Stimulated activated CD8-positive, alpha-beta memory T cell treated with anti-CD3 and anti-CD28 coated beads, Interleukin-4, amount 100 ng/mL, for 4 hours (primary cell): Measurements from ENCODE around the gene GNAI2.
"Not testable (repeated sequence)": the region's sequence is repeated elsewhere in the genome, so short reads cannot be mapped to it uniquely, and the experiment has no call there.

ENCODE experiments used
- DNase-seq, 2 donors: peaks; one replicate each; pipeline ENCODE4 v3.0.0-alpha.2; 2020; ENCODE audit warnings: low read depth in 2 of 2, low spot score in 1 of 2

GNAI2 gene

DNA sequence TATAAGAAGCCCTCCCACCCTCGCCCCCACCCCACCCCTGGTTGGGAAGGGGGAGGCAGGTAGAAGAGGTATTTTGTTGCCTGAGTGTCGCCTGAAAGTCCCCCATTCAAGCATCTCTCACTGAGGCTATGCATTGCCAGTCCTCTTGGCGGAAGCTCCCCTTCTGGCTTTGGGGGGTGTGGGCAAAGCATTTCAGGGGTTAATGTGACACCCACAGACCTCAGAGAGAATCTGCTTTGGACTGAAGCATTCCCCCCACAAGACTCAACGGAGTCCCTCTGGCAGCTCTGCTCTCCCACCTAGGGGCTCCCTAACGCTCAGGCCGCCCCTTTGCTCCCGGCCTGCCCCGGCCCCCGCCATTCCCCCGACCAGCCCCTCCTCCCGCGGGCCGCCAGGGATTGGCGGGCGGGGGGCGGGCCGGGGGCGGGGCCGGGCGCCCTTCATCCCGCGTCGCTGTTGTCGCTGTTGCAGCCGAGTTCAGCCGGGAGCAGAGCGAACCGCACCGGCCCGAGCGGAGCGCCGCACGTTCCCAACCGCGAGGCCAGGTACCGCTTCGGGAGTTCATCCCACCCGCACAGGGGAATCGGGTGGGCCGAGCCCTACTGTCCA is 31.1 kb upstream of the GNAI2 start, which contains the start of gene SLC38A3:
Gene SLC38A3, plus strand, starts transcription at position 468 of the 609 bp plus-strand sequence. CDS start 8,929 bp downstream, outside the sequence.
- no peak for DNase-seq

DNA sequence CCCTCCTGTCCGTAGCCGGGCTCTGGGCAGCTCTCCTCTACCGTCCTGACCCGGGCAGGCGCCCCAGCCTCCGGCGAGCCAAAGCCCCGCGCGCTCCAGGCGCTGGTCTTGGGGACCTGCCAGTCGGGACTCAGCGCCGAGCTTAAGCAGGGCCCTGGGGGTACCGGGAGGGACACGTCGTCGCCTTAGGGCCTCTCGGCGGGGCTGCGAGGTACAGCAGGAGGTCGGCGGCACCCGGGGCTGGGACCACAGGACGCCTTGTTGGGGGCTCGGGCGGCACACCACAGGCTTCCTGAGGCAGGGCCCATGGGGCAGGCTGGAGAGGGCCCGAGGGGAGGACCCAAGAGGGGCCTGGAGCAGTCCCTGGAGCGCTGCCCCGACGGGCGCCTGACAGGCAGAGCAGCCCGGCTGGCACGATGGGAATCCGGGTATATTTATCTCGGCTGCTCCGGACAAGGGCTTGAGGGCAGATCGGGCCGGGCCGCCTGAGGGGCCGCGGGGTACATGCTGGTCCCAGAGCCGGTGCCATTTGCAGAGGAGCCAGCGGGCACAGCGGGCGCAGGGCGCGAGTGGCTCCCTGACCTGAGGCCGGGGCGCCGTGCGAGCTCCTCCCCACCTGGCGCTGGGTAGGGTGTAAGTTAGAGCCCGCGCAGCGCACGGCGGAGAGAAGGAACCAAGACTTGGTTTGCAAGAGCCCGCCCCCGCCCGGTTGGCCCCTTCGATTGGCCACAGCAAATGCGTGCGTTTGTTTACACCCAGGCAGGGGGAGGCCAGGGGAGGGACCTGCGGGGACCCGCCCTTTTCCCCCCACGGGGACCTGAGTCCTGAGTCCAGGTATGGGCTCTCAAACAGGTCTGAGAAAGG is 30.4 kb upstream of the GNAI2 start:
- DNase-seq: no peak

DNA sequence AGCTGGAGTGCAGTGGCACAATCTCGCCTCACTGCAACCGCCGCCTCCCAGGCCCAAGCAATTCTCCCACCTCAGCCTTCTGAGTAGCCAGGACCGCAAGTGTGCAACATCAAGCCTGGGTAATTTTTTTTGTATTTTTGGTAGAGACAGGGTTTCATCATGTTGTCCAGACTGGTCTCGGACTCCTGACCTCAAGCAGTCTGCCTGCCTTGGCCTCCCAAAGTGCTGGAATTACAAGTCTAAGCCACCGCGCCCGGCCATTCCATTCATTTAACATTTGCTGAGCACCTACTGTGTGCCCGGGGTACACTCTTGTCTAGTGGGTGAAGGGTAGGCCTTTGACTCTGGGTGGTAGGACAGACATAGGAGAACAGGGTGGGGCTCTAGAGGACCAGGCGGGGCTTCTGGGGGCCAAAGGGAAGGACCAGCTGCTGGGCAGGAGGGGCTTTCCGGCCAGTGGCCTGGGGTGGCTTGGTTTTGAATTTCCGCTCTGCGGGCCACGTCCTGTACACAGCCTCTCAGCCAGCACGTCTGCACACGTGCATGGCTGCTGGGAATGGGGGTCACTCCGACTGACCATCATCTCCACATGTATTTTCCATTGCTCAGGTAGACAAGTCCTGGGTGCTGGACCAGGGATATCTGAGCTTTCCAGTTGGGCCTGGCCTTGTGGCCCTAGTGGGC is 28.5 kb upstream of the GNAI2 start:
- no peak for DNase-seq

DNA sequence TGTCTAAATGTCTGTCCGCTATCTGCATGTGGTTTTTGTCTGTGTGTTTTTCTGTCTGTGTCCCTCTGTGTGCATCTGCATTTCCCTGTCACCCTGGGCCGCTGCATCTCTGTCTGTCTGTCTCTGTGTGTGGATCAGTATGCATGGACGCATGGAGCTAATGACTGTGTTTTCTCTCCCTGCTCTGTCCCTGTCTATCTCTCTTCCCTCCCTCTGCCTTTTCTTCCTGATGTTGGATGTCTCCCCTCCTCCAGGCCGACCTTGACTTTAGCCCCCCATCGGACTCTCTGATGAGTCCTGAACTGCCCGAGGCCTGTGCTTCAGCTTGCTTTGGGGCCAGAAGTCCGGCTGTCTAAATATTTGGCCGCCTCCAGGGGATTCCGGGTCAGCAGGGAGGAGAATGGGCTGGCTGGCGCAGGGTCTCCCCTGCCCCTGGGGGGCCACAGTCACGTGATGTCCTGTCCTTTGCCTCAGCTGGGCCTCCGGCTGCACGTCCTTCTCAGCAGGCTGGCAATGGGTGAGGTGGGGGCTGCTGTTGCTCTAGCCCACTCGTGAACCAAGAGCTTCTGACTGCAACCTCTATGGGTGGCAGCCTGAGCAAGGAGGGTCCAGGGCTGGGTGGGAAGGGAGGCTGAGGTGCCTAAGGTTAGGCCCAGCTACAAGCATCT is 27.2 kb upstream of the GNAI2 start:
- DNase-seq: no peak

DNA sequence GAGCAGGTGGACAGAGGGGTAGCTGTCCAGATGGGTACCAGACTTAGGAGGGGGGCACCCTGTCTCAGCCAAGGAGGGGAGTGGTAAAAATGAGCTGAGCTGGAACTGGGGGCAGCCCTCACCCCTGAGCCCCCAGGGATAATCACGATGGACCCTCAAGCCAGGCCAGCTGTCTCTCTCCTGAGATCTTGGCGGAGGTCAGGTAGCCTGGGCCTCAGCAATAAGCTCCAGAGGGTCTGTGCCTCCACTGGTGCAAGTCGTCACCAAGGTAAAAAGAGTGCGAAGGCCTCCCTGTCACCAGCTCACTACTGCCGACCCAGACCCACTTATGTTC is 25.9 kb upstream of the GNAI2 start:
- no peak for DNase-seq

DNA sequence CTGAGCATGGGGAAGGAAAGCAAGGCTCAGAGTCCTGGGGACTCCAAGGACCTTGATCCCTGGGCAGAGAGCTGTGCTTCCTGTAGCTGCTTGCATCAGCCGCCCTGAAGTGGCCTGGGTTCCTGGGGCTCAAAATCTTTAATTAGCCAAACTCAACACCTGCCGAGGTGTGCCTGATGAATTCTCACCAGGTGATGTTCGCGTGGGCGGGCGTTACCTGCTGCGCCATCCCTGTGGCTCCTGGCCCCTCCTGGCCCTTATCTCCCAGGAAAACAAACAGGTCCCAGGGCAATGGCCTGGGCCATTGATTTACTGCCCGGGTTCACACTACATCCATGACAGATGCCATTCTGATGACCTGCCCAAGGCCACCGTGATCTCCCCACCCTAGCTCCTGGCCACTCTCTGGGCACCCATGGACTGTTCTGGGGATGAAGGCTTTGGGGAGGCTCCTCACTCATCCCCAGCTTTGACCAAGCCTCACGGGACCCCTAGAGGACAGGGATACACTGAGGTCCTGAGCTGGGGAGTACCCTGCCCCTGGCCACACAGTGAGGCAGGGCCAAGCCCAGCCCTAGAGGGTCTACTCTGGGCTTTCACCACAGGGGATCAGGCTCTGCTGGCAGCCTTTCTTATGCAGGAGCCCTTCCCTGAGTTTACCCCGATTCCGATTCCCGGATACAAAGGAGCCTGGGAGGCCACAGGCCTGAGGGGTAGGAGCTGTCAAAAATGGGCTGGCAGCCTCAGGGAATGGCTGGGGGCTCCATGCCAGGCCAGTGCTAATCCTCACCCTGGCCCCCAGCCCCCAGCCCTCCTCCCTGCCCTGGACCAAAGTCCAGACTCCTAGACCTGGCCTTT is 25.3 kb upstream of the GNAI2 start:
- DNase-seq: no peak

DNA sequence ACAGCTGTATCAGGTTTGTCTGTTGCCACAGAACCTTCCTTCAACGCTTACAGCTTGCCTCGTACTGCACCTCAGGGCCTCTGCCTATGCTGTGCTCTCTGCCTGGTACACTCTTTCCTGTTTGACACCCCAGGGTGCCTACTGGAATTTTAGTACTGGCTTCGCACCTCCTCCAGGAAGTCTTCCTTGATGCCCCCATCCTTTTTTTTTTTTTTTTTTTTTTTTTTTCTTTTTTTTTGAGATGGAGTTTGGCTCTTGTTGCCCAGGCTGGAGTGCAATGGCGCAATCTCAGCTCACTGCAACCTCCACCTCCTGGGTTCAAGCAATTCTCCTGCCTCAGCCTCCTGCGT is 24.7 kb upstream of the GNAI2 start:
- DNase-seq: not testable (repeated sequence)

DNA sequence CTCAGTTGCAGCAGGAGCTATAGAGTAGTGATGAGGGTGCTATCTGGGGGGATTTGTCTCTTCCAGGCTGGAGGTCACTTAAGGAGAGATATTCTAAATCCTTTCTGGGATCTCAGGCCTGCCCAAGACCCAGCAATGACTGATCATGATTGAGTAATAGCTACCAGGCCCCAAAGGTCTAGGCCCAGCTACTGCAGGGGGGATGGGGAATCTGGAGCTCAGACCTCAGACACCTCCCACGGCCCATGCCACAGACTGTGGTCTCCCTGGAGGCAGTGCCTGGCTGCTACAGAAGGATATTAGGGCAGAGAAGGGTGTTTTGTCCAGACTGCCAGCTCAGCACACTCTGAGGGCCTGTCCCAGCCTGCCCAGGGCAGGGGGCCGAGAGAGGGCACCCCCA is 24.1 kb upstream of the GNAI2 start:
- DNase-seq: no peak

DNA sequence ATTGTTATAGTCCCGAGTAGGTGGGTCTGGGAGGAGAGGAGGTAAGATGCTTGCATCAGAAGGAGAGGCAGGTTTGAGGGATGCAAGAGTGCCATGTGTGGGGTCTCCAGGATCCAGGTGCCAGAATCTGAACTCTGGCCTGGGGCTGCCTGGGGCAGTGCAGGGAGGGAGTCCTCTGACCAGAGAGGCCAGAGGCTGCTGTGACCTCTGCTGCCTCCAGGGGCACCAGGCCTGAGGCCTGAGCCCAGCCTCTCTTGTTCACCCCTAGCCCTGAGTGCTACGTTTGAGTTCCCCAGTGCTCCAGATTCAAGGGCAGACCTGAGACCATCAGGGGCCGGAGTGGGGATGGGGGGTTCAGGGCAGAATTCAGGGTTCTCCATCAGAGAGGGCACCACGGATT is 23.5 kb upstream of the GNAI2 start:
- DNase-seq: no peak

DNA sequence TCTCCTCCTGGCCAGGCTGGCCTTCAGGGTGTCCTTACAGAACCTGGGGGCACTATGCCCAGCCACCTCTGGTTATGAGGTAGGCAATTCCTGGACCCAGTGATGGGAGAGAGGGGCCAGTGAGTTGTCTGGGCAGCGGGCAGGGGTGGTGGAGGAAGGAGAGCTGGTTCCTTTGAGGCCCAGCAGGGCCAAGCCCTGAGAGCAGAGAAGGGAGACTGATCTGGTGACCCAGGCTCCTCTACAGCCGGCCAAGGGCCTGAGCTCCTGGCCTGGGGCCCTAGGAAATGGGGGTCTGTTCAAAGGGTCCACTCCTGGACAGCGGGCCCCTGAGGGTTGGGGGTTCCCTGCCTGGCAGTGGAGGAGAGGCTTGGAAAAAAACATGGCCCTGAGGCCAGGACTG is 23.0 kb upstream of the GNAI2 start:
- DNase-seq: no peak

DNA sequence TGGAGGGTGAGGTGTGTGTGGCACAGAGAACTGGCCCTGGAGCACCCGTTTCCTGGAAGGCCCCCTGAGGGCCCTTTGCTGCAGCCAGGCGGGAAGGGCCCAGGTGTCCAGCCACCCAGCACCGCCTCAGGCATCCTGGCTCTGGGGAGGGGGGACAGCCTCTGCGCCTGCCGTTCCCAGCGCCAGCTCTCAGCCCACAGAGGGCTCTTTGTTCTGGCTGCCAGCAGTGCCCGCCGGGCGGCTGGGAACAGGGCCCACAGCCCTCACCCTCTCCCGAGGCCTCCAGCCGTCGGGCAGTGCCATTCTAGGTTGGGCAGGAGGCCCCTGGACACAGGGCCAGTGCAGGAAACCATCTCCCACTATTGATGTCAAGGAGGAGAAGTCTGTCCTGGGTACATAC is 22.6 kb upstream of the GNAI2 start:
- DNase-seq: no peak

DNA sequence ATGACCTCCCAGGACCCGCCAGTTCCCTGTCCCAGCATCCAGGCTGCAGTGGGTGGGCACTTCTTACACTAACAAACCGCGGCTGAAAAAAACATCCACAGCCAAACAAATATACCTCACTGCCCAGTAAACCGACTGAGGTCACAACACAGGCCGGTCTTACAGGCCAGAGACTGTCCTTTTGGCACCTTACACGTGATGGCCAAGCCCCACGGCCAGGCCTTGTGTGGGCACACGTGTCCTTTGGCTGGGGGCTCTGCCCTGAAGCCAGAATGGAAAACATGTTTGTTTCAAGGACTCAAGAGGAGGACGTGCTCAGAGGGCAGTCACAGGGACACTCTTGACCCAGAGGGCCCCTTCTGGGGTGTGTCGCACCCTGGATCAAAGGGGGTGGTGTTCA is 21.2 kb upstream of the GNAI2 start:
- DNase-seq: no peak

DNA sequence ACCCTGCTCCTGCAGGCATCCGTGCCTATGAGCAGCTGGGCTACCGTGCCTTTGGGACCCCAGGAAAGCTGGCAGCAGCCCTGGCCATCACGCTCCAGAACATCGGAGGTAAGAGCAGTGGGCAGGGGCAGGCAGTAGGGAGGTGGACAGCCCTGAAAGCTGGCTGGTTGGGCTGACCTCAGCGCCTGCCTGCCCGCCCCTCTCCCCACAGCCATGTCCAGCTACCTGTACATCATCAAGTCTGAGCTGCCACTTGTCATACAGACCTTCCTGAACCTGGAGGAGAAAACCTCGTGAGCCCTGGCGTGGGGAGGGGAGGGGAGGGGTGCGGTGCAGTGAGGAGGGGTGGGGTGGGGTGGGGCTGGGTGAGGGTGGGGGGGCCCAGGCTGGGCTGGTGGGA is 20.5 kb upstream of the GNAI2 start:
- DNase-seq: no peak

DNA sequence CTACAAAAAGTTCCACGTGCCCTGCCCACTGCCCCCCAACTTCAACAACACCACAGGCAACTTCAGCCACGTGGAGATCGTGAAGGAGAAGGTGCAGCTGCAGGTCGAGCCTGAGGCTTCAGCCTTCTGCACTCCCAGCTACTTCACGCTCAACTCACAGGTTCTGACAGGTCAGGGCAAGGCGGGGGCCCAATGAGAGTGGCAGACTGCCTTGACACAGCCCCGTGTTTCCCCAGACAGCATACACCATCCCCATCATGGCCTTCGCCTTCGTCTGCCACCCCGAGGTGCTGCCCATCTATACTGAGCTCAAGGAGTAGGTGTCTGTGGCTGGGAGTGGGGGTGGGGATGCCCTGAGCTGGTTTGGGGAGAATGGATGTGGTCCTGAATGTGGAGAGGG is 18.3 kb upstream of the GNAI2 start:
- no peak for DNase-seq

DNA sequence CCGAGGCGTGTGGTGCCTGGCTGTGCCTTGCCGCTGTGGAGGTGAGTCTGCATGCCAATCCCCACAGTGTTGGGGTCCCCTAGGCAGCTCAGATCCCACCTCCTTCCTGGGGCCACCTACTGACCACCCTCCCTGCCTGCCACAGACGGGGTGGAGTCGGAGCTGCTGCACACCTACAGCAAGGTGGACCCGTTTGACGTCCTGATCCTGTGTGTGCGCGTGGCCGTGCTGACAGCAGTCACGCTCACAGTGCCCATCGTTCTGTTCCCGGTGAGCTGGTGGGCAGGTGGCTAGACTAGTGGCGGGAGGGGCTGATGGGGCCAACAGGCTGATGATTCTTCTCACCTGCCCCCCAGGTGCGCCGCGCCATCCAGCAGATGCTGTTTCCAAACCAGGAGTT is 17.6 kb upstream of the GNAI2 start:
- no peak for DNase-seq

DNA sequence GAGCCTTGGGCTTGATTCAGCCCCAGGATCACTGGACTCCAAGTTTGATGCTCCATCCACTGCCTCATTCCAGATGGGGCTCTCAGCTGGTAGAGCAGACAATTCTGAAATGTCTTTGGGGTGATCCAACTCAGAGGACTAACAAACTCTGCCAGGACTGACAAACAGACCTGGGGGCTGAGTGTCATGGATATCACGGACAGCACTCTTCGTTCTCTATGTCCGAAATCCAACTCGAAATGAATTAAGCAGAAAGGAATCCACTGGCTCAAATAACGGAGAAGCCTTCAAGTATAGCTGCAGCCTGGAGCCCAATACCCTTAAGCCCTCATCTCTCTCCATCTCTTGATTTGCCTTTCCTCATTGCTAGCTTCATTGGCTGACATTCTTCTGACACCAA is 16.7 kb upstream of the GNAI2 start:
- no peak for DNase-seq

DNA sequence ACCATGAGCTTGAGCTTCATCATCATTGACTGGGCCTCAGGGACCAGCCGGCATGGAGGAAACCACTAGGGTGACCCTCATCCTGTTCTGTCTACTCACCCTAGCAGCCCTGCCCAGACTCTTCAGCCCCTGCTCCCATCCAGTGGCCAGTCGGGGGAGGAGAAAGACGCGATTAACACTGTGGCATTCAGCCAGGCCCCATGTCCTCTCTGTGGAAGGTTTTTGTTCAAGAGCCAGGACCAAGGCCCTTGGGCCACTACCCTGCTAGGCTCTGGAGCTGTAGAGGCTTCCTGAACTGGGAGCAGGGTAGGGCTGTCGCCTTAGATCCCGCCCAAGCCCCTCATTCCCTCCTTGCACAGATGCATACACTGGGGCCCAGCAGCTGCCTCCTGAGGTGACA is 15.9 kb upstream of the GNAI2 start:
- DNase-seq: no peak

DNA sequence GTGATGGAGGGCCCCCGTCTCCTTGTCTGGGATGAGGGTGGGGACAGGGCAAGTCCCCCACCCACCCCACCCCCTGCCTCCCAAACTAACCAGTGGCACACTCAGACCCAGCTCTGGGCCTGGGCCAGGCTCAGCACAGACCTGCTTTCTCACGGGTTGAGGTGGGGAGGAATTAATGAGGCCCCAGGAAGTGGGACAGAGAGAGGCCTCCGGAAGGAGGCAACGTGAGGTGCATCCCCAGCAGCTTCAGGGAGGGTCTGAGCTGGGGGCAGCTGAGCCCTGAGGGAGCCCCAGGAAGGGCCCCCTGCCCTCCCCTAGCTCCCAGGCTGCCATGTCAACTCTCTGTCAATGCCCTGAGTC is 15.0 kb upstream of the GNAI2 start:
- no peak for DNase-seq

DNA sequence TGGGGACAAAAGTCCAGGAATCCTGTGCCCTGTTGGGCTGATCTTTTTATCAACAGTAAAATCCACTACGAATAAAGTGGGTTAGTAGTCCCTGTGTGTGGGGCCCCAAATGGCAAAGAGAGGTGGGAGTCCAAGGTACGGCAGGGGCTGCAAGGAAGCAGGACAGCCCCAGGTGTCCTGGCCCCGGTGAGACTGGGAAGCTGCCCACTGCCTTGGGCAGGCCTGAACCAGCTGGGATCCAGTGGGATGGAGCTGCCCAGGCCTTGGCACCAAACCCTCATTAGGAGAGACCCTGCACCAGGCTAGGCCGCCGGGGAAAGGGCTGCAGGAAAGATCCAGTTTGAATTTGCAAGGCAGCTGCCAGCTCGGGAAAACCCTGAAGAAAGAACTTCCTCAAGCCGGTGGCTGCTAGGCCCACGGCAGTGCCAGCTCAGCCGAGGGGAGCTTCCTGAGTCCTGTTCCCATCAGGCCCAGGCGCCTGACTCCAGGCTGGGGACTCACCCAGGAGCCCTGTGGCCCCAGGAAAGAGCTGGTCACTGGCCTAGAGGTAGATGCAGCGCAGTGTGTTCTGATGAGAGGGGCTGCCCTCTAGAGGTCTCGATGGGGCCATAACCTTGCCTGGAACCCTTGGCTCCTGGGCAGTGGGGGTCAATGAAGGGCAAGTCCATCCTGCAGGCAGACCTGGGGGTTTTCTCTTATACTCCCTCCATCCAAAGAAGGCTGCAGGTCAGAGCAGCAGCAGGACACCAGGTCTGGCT is 14.4 kb upstream of the GNAI2 start:
- DNase-seq: no peak

DNA sequence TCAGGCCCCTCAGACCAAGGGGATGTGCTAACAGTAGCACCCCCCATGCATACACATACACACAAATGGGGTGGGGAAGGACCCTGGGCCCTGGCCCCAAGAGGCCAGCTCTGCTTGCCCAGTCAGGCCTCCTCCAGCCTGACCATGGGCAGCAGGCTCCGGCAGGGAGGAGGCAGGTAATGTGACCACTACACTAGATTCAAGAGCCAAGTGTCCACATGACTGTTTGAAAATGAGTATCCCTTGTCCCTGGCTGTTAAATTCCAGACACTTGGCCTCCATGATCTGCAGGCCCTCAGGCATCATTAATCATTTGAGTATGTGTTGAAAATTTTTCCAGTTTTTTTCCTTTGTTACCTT is 13.9 kb upstream of the GNAI2 start:
- no peak for DNase-seq
